ENCODE measurements around the gene SARS2. TPM values are rescaled to one million over a fixed set of nuclear protein-coding genes. Genes with fewer than 3 reads are reported as not detected.

SARS2 gene
- total RNA-seq, 1 donor from 2014 or later: 8.2 TPM

DNA sequence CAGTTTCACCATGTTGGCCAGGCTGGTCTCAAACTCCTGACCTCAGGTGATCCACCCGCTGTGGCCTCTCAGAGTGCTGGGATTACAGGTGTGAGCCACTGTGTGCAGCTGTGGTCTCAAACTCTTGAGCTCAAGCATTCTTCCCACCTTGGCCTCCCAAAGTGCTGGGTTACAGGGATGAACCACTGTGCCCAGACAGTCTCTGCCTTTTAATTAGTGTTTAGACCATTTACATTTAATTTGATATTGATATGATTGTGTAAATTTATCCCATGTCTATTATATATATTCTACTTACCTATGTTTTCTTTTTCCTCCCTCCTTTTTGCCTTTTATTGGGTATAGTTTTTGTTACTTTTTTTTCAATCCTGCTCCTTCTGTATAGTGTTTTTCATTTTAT lies 28.9 kb downstream of the SARS2 start:
- no peak for DNase-seq (ENCODE audit: low read depth)
- Histone ChIP-seq H3K27me3 (ENCODE audit: control insufficient read depth, insufficient read depth, low read length) (no peaks in the 10 kb centered on the region), H3K36me3 (ENCODE audit: control insufficient read depth, insufficient read depth, low read length) (peaks cover 11% of the 10 kb centered on the region), H3K4me3 (ENCODE audit: low read depth, low read length) (no peak overlapping the region)
- no peak for FAIRE-seq
- TF ChIP-seq, protein P1, sequence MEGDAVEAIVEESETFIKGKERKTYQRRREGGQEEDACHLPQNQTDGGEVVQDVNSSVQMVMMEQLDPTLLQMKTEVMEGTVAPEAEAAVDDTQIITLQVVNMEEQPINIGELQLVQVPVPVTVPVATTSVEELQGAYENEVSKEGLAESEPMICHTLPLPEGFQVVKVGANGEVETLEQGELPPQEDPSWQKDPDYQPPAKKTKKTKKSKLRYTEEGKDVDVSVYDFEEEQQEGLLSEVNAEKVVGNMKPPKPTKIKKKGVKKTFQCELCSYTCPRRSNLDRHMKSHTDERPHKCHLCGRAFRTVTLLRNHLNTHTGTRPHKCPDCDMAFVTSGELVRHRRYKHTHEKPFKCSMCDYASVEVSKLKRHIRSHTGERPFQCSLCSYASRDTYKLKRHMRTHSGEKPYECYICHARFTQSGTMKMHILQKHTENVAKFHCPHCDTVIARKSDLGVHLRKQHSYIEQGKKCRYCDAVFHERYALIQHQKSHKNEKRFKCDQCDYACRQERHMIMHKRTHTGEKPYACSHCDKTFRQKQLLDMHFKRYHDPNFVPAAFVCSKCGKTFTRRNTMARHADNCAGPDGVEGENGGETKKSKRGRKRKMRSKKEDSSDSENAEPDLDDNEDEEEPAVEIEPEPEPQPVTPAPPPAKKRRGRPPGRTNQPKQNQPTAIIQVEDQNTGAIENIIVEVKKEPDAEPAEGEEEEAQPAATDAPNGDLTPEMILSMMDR (IDR thresholded peaks at IDR 0.05; ENCODE audit: insufficient read depth, low read length, severe bottlenecking): no peak

DNA sequence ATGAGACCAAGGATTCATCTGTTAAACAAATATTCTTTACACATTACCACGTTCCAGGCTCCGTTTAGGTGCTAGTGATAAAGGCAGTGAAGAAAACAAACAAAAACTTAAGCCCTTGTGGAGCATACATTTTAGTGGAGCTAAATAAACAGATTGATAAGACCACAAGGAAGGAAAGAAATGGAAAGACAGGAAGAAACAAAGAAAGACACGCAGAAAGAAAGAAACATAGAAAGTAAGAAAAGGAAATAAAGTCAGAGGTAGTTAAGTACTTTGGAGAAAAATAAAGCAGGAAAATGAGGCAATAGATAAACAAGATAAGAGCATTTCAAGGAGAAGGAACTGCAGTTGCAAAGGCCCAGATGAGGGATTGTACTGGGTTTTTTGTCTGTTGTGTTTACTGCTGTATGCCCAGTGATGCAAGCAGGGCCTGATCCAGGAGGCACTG lies 29.8 kb downstream of the SARS2 start:
- H3K27me3 ChIP-seq (ENCODE audit: control insufficient read depth, insufficient read depth, low read length): no peaks in the 10 kb centered on the region
- TF ChIP-seq, protein P1 (IDR thresholded peaks at IDR 0.05; ENCODE audit: insufficient read depth, low read length, severe bottlenecking): no peak
- no peak overlapping the region for H3K4me3 ChIP-seq (ENCODE audit: low read depth, low read length)
- FAIRE-seq (no peak), DNase-seq (ENCODE audit: low read depth) (no peak)
- H3K36me3 ChIP-seq (ENCODE audit: control insufficient read depth, insufficient read depth, low read length): peaks cover 10% of the 10 kb centered on the region

DNA sequence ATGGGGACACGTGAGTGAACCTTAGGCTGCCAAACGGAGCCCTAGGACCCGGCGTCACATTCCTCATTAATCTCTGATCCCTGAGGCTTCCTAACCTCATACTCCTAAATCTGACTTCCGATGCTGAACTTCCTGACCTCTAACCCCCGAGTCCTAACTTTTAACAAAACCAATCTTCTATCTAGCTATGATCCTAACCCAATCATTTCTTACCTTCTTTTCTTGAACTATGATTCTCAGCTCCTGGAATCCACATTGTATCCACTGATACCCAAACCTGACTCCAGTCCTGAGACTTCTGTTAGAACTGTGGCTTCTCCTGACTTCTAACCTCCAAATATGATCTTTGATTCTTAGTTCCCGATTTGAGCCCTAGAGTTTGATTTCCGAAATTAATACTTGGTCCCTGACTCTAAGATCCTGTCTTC lies 30.3 kb downstream of the SARS2 start:
- DNase-seq (ENCODE audit: low read depth) (no peak), FAIRE-seq (no peak)
- TF ChIP-seq, protein P1 (IDR thresholded peaks at IDR 0.05; ENCODE audit: insufficient read depth, low read length, severe bottlenecking): no peak
- Histone ChIP-seq H3K27me3 (ENCODE audit: control insufficient read depth, insufficient read depth, low read length) (no peaks in the 10 kb centered on the region), H3K36me3 (ENCODE audit: control insufficient read depth, insufficient read depth, low read length) (peaks cover 4% of the 10 kb centered on the region), H3K4me3 (ENCODE audit: low read depth, low read length) (peak overlapping the region; percentile 74)

DNA sequence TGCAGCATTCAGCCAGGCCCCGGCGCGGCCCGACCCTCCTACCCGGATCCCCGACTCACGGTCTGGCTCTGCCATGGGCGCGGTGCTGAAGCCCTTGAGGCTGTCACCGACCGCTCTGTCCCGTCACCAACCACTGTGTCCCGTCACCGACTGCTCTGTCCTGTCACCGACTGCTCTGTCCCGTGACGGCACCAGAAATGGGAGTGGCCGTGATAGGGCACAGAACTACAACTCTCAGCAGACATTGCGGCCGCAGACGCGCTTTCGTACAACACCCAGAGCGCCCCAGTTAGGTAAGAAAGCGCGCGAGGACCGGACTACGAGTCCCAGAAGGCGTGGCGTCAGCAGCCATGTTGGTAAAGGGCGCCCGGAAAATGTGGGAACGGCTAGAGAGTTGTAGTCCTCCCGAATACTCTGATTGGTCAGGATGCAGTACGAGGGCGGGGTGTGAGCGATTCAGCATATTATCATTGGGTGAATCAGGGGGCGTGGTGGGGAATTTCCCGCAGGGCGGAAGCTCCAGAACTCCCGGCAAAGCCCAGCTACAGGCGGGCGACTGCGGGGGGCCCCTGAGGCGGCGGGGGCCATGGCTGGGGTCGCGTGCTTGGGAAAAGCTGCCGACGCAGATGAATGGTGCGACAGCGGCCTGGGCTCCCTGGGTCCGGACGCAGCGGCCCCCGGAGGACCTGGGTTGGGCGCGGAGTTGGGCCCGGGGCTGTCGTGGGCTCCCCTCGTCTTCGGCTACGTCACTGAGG lies 30.9 kb downstream of the SARS2 start, which contains the start of the genes NFKBIB and SIRT2:
Gene NFKBIB, plus strand, starts transcription at position 523 of the 755 bp plus-strand sequence. Its CDS starts 64 bp downstream, at position 587.
Gene SIRT2, minus strand, starts transcription at position 172 of the 755 bp plus-strand sequence. Its CDS starts 97 bp downstream, at position 75.
- DNase-seq (ENCODE audit: low read depth) (peak; percentile 99), FAIRE-seq (peak; percentile 68)
- Histone ChIP-seq H3K27me3 (ENCODE audit: control insufficient read depth, insufficient read depth, low read length) (no peaks in the 10 kb centered on the region), H3K36me3 (ENCODE audit: control insufficient read depth, insufficient read depth, low read length) (no peaks in the 10 kb centered on the region), H3K4me3 (ENCODE audit: low read depth, low read length) (peak within 1 kb of the TSS; percentile 74)
- TF ChIP-seq, protein P1 (IDR thresholded peaks at IDR 0.05; ENCODE audit: insufficient read depth, low read length, severe bottlenecking): no peak

DNA sequence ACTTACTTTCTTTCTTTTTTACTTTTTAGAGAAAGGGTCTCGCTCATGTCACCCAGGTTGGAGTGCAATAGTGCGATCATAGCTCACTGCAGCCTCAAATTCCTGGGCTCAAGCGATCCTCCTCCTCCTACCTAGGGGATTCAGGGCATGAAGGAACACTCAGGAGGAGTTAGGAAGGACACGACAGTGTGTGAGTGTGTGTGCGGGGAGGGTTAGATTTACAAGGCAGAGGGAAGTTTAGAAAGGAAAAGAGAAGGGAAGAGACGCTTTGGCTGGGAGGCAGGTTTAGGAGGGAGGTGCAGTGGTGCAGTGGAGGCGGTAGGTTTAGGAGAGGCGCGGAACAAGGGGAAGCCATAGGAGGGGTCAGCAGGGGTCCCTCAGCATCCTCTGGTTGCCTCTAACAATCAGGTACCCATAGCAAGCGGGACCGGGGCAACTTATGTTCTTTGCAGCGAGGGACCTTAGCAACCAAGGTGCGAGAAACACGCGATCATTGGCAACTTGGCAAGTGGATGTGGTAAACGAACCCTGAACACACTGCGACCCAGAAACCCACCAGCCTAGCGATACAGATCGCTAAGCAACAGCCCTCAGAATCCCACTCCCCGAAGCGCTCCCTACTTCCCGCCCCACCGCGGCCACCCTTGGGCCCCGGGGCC lies 31.6 kb downstream of the SARS2 start:
- TF ChIP-seq, protein P1 (IDR thresholded peaks at IDR 0.05; ENCODE audit: insufficient read depth, low read length, severe bottlenecking): no peak
- H3K36me3 ChIP-seq (ENCODE audit: control insufficient read depth, insufficient read depth, low read length): no peaks in the 10 kb centered on the region
- H3K27me3 ChIP-seq (ENCODE audit: control insufficient read depth, insufficient read depth, low read length): no peaks in the 10 kb centered on the region
- peak; percentile 7 for DNase-seq (ENCODE audit: low read depth)
- H3K4me3 ChIP-seq (ENCODE audit: low read depth, low read length): peak overlapping the region; percentile 74
- no peak for FAIRE-seq

Measured in bronchial epithelial cell (primary cell).